ENCODE data around the gene MYCN.
"Not testable (repeated sequence)": the region's sequence is repeated elsewhere in the genome, so short reads cannot be mapped to it uniquely, and the experiment has no call there.

Gene MYCN

GRCh38 chr2:15943378-15944280 is 3.3 kb downstream of the MYCN start:
- DNase-seq (ENCODE audit: low read depth), result no peak

- no peak for DNase-seq (ENCODE audit: low read depth)
Observed at GRCh38 chr2:15944325-15945017, 4.1 kb downstream of the MYCN start.

GRCh38 chr2:15945909-15946705 is 5.8 kb downstream of the MYCN start:
- no peak for DNase-seq (ENCODE audit: low read depth)

- no peak for DNase-seq (ENCODE audit: low read depth)
Observed at GRCh38 chr2:15946983-15947382, 6.6 kb downstream of the MYCN start.

- no peak for DNase-seq (ENCODE audit: low read depth)
Observed at GRCh38 chr2:15947431-15947830, 7.1 kb downstream of the MYCN start.

- DNase-seq (ENCODE audit: low read depth), result no peak
Observed at GRCh38 chr2:15948704-15948957, 8.3 kb downstream of the MYCN start.

- DNase-seq (ENCODE audit: low read depth), result no peak
Observed at GRCh38 chr2:15949126-15949525, 8.8 kb downstream of the MYCN start.

- DNase-seq (ENCODE audit: low read depth), result no peak
Observed at GRCh38 chr2:15949551-15949950, 9.2 kb downstream of the MYCN start.

- DNase-seq (ENCODE audit: low read depth), result no peak
Observed at GRCh38 chr2:15950088-15950952, 10.0 kb downstream of the MYCN start.

- not testable (repeated sequence) for DNase-seq (ENCODE audit: low read depth)
Observed at GRCh38 chr2:15951936-15952335, 11.6 kb downstream of the MYCN start.

- no peak for DNase-seq (ENCODE audit: low read depth)
Observed at GRCh38 chr2:15952451-15953146, 12.2 kb downstream of the MYCN start.

GRCh38 chr2:15953147-15953630 is 12.8 kb downstream of the MYCN start:
- no peak for DNase-seq (ENCODE audit: low read depth)

- DNase-seq (ENCODE audit: low read depth), result no peak
Observed at GRCh38 chr2:15953891-15954680, 13.7 kb downstream of the MYCN start.

- no peak for DNase-seq (ENCODE audit: low read depth)
Observed at GRCh38 chr2:15954761-15955160, 14.4 kb downstream of the MYCN start.

- no peak for DNase-seq (ENCODE audit: low read depth)
Observed at GRCh38 chr2:15955232-15955988, 15.1 kb downstream of the MYCN start.

GRCh38 chr2:15956230-15956629 is 15.9 kb downstream of the MYCN start:
- DNase-seq (ENCODE audit: low read depth), result no peak

- no peak for DNase-seq (ENCODE audit: low read depth)
Observed at GRCh38 chr2:15956751-15957736, 16.7 kb downstream of the MYCN start.

Data from T follicular helper cell (primary cell).